Activated gamma-delta T cell treated with Interleukin-2 at 50 U/mL for 16 hours (primary cell): ENCODE results near the gene CST8.

Experiments used
- DNase-seq: peaks from one replicate; pipeline ENCODE4 v3.0.0-alpha.2; 2020

CST8 gene

GRCh38 chr20:23526850-23527249 is 35.9 kb downstream of the CST8 start:
- no peak for DNase-seq

- DNase-seq: no peak
These were observed 38.0 kb downstream of the CST8 start for GRCh38 chr20:23528867-23529431.

- no peak for DNase-seq
These were observed 40.1 kb downstream of the CST8 start for GRCh38 chr20:23530937-23531567.

- DNase-seq: no peak
These were observed 41.6 kb downstream of the CST8 start for GRCh38 chr20:23532533-23532932.

GRCh38 chr20:23533161-23533560 is 42.2 kb downstream of the CST8 start:
- DNase-seq: no peak

GRCh38 chr20:23534801-23535593 is 44.1 kb downstream of the CST8 start:
- DNase-seq: no peak

GRCh38 chr20:23536328-23536974 is 45.5 kb downstream of the CST8 start:
- DNase-seq: no peak

GRCh38 chr20:23537030-23537429 is 46.1 kb downstream of the CST8 start:
- no peak for DNase-seq

GRCh38 chr20:23540624-23541023 is 49.7 kb downstream of the CST8 start:
- no peak for DNase-seq

GRCh38 chr20:23541330-23541729 is 50.4 kb downstream of the CST8 start:
- DNase-seq: no peak

GRCh38 chr20:23541776-23542175 is 50.9 kb downstream of the CST8 start:
- DNase-seq: no peak

GRCh38 chr20:23542801-23543200 is 51.9 kb downstream of the CST8 start:
- DNase-seq: no peak

GRCh38 chr20:23544133-23544532 is 53.2 kb downstream of the CST8 start:
- no peak for DNase-seq
